ENCODE measurements around the gene KRT32.
A peak's percentile ranks its signal among the peaks of the same experiment; 100 is the strongest.

The KRT32 gene

GRCh38 chr17:41492771-41493170, 25.6 kb upstream of the KRT32 start:
- no peak for DNase-seq (ENCODE audit: low spot score)

GRCh38 chr17:41492351-41492750, 25.2 kb upstream of the KRT32 start:
- DNase-seq (ENCODE audit: low spot score): no peak

GRCh38 chr17:41491476-41491875, 24.3 kb upstream of the KRT32 start:
- no peak for DNase-seq (ENCODE audit: low spot score)

- DNase-seq (ENCODE audit: low spot score): no peak
These were observed 23.1 kb upstream of the KRT32 start for GRCh38 chr17:41490000-41490990.

- DNase-seq (ENCODE audit: low spot score): no peak
These were observed 22.3 kb upstream of the KRT32 start, which contains the start of gene KRT36 for GRCh38 chr17:41489531-41489930. Gene KRT36, minus strand, starts transcription at chr17:41489910. Its CDS starts 46 bp downstream, at chr17:41489864.

- no peak for DNase-seq (ENCODE audit: low spot score)
These were observed 19.8 kb upstream of the KRT32 start for GRCh38 chr17:41486809-41487530.

GRCh38 chr17:41486316-41486715, 19.1 kb upstream of the KRT32 start:
- DNase-seq (ENCODE audit: low spot score): no peak

- DNase-seq (ENCODE audit: low spot score): no peak
These were observed 18.0 kb upstream of the KRT32 start for GRCh38 chr17:41484920-41485904.

GRCh38 chr17:41483991-41484826, 17.0 kb upstream of the KRT32 start:
- no peak for DNase-seq (ENCODE audit: low spot score)

GRCh38 chr17:41483531-41483930, 16.3 kb upstream of the KRT32 start:
- DNase-seq (ENCODE audit: low spot score): no peak

GRCh38 chr17:41481036-41481435, 13.8 kb upstream of the KRT32 start, which contains the start of gene KRT35:
Gene KRT35, minus strand, starts transcription at chr17:41481151. Its CDS starts 54 bp downstream, at chr17:41481097.
- no peak for DNase-seq (ENCODE audit: low spot score)

GRCh38 chr17:41480581-41480980, 13.4 kb upstream of the KRT32 start:
- DNase-seq (ENCODE audit: low spot score): no peak

- DNase-seq (ENCODE audit: low spot score): no peak
These were observed 12.9 kb upstream of the KRT32 start for GRCh38 chr17:41480136-41480535.

GRCh38 chr17:41478237-41478636, 11.1 kb upstream of the KRT32 start:
- no peak for DNase-seq (ENCODE audit: low spot score)

- DNase-seq (ENCODE audit: low spot score): no peak
These were observed 10.0 kb upstream of the KRT32 start for GRCh38 chr17:41476866-41477815.

GRCh38 chr17:41475421-41475820, 8.2 kb upstream of the KRT32 start:
- DNase-seq (ENCODE audit: low spot score): no peak

GRCh38 chr17:41474863-41475262, 7.7 kb upstream of the KRT32 start:
- no peak for DNase-seq (ENCODE audit: low spot score)

GRCh38 chr17:41468346-41468745, 1.2 kb upstream of the KRT32 start:
- DNase-seq (ENCODE audit: low spot score): no peak

GRCh38 chr17:41467561-41467960, 375 bp upstream of the KRT32 start:
- DNase-seq (ENCODE audit: low spot score): no peak

GRCh38 chr17:41464682-41465081, 2.5 kb downstream of the KRT32 start:
- DNase-seq (ENCODE audit: low spot score): peak; percentile 96
